Activated CD4-positive, CD25-positive, alpha-beta regulatory T cell treated with anti-CD3 and anti-CD28 coated beads, Interleukin-2, amount 50 U/mL, for 16 hours (primary cell): ENCODE measurements around the gene JCAD.
"Not testable (repeated sequence)": the region's sequence is repeated elsewhere in the genome, so short reads cannot be mapped to it uniquely, and the experiment has no call there.

Experiments used
- DNase-seq: peaks from one replicate; pipeline ENCODE4 v3.0.0-alpha.2; 2020; ENCODE audit warnings: low read depth, low spot score

Gene JCAD

GRCh38 chr10:30059209-30060107, at the start of gene JCAD:
Gene JCAD (minus strand): TSS chr10:30059586. CDS start chr10:30047812, 11,774 bp downstream.
- peak; percentile 5 for DNase-seq

GRCh38 chr10:30106987-30107386, 47.6 kb upstream of the JCAD start:
- no peak for DNase-seq

GRCh38 chr10:30103595-30104320, 44.4 kb upstream of the JCAD start:
- DNase-seq, result no peak

- not testable (repeated sequence) for DNase-seq
These were observed 40.3 kb upstream of the JCAD start for GRCh38 chr10:30099706-30100105.

- no peak for DNase-seq
These were observed 39.7 kb upstream of the JCAD start for GRCh38 chr10:30099101-30099500.

GRCh38 chr10:30098629-30099028, 39.2 kb upstream of the JCAD start:
- DNase-seq, result no peak

GRCh38 chr10:30096564-30096963, 37.2 kb upstream of the JCAD start:
- DNase-seq, result no peak

- no peak for DNase-seq
These were observed 36.4 kb upstream of the JCAD start for GRCh38 chr10:30095631-30096422.

GRCh38 chr10:30094601-30095000, 35.2 kb upstream of the JCAD start:
- no peak for DNase-seq

GRCh38 chr10:30093303-30093950, 34.0 kb upstream of the JCAD start:
- no peak for DNase-seq

GRCh38 chr10:30092151-30092790, 32.9 kb upstream of the JCAD start:
- DNase-seq, result no peak

- DNase-seq, result no peak
These were observed 31.8 kb upstream of the JCAD start for GRCh38 chr10:30091136-30091535.

- DNase-seq, result no peak
These were observed 28.8 kb upstream of the JCAD start for GRCh38 chr10:30088178-30088577.

GRCh38 chr10:30083934-30084333, 24.5 kb upstream of the JCAD start:
- no peak for DNase-seq

- no peak for DNase-seq
These were observed 21.8 kb upstream of the JCAD start for GRCh38 chr10:30081182-30081581.

GRCh38 chr10:30080161-30080560, 20.8 kb upstream of the JCAD start:
- DNase-seq, result no peak

- no peak for DNase-seq
These were observed 20.0 kb upstream of the JCAD start for GRCh38 chr10:30079408-30079807.

- no peak for DNase-seq
These were observed 16.1 kb upstream of the JCAD start for GRCh38 chr10:30075481-30075880.

GRCh38 chr10:30074933-30075332, 15.5 kb upstream of the JCAD start:
- no peak for DNase-seq

GRCh38 chr10:30074090-30074489, 14.7 kb upstream of the JCAD start:
- DNase-seq, result no peak

GRCh38 chr10:30073767-30074060, 14.3 kb upstream of the JCAD start:
- DNase-seq, result no peak
